Loucy (cell line): Measurements from ENCODE around the gene NLGN1.

ENCODE experiments used
- EZH2phosphoT487 ChIP-seq: fragments of 200-600 bp; IDR thresholded peaks from 2 replicates; pipeline ENCODE4 v1.6.1; 2018; ENCODE audit warnings: antibody characterized with exemption, mild to moderate bottlenecking, moderate library complexity, borderline replicate concordance
- TF ChIP-seq, protein P1 (sequence below): fragments of 200-600 bp; sonication (generic); conservative IDR thresholded peaks from 2 replicates; pipeline ENCODE4 v1.5.1; 2014; ENCODE audit warnings: mild to moderate bottlenecking, antibody characterized with exemption, low read length

DNA sequence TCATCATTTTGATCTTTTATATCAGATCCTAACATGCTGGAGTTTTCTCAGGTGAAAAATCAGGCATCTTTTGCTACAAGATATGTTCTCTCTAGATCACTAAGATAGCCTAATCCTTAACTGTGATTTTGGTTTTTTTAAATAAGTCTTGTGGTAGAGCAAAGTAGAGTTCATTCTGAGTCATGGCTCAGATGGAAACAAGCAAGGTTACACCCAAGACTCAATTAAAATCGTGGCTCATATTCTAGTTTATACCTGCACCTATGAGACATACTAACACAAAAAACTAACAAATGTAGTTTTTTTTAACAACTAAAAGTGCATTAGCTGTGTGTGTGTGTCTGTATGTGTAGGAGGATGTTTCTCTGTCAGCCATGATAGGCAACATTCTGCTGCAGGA, 428.2 kb downstream of the NLGN1 start:
- TF ChIP-seq, protein P1, sequence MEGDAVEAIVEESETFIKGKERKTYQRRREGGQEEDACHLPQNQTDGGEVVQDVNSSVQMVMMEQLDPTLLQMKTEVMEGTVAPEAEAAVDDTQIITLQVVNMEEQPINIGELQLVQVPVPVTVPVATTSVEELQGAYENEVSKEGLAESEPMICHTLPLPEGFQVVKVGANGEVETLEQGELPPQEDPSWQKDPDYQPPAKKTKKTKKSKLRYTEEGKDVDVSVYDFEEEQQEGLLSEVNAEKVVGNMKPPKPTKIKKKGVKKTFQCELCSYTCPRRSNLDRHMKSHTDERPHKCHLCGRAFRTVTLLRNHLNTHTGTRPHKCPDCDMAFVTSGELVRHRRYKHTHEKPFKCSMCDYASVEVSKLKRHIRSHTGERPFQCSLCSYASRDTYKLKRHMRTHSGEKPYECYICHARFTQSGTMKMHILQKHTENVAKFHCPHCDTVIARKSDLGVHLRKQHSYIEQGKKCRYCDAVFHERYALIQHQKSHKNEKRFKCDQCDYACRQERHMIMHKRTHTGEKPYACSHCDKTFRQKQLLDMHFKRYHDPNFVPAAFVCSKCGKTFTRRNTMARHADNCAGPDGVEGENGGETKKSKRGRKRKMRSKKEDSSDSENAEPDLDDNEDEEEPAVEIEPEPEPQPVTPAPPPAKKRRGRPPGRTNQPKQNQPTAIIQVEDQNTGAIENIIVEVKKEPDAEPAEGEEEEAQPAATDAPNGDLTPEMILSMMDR = no peak
- no peak for TF ChIP-seq EZH2phosphoT487
